HUDEP-2 (cell line): ENCODE results near the gene RPL18.
"Not testable (repeated sequence)": the region's sequence is repeated elsewhere in the genome, so short reads cannot be mapped to it uniquely, and the experiment has no call there.

Experiments
- DNase-seq, 76 experiments: peaks; one replicate each; lab custom pipeline; 2025; ENCODE audit not compliant: unreplicated experiment in 76 of 76; lab: John Stamatoyannopoulos, UW

RPL18 gene

GRCh38 chr19:48618916-48619691, at the start of gene RPL18, which contains the start of gene SPHK2:
Gene RPL18 (minus strand): TSS chr19:48619178. CDS start chr19:48619143, 35 bp downstream.
Gene SPHK2 (plus strand): TSS chr19:48619506. CDS start chr19:48620515, 1,009 bp downstream.
- DNase-seq: peak; percentile 88 to 100 (median 100)

- no peak for DNase-seq
Observed at GRCh38 chr19:48668761-48669160, 49.8 kb upstream of the RPL18 start.

GRCh38 chr19:48668332-48668731, 49.4 kb upstream of the RPL18 start:
- DNase-seq: no peak

- DNase-seq: no peak
Observed at GRCh38 chr19:48665786-48666185, 46.8 kb upstream of the RPL18 start.

- DNase-seq: no peak
Observed at GRCh38 chr19:48664476-48664875, 45.5 kb upstream of the RPL18 start.

GRCh38 chr19:48663667-48664066, 44.7 kb upstream of the RPL18 start:
- no peak for DNase-seq

GRCh38 chr19:48661711-48662090, 42.7 kb upstream of the RPL18 start:
- DNase-seq: no peak

- peak in 72 of 76 experiments; percentile 72 to 99 (median 90) for DNase-seq
Observed at GRCh38 chr19:48660852-48661710, 42.1 kb upstream of the RPL18 start.

GRCh38 chr19:48659768-48660167, 40.8 kb upstream of the RPL18 start:
- DNase-seq: no peak

- no peak for DNase-seq
Observed at GRCh38 chr19:48658483-48658882, 39.5 kb upstream of the RPL18 start.

GRCh38 chr19:48657828-48658227, 38.9 kb upstream of the RPL18 start:
- not testable (repeated sequence) for DNase-seq

GRCh38 chr19:48656840-48657474, 38.0 kb upstream of the RPL18 start:
- no peak for DNase-seq

- peak in 58 of 76 experiments; percentile 16 to 76 (median 54) for DNase-seq
Observed at GRCh38 chr19:48654299-48655059, 35.5 kb upstream of the RPL18 start.

GRCh38 chr19:48651683-48652048, 32.7 kb upstream of the RPL18 start:
- DNase-seq: no peak

GRCh38 chr19:48650974-48651682, 32.1 kb upstream of the RPL18 start:
- DNase-seq: no peak

- DNase-seq: no peak
Observed at GRCh38 chr19:48648134-48648533, 29.2 kb upstream of the RPL18 start.

- peak in 5 of 76 experiments; percentile 48 to 93 (median 81) for DNase-seq
Observed at GRCh38 chr19:48646722-48647216, 27.8 kb upstream of the RPL18 start.

GRCh38 chr19:48646001-48646721, 27.2 kb upstream of the RPL18 start, which contains the start of gene CA11:
Gene CA11 (minus strand): TSS chr19:48646187. CDS start chr19:48645632, 555 bp downstream.
- DNase-seq: peak in 67 of 76 experiments; percentile 46 to 96 (median 85)

- peak in 1 of 76 experiments; percentile 33 for DNase-seq
Observed at GRCh38 chr19:48645620-48646000, 26.6 kb upstream of the RPL18 start.
